PC-3 (cell line): ENCODE data around the gene C13orf42. TPM values are rescaled to one million over a fixed set of nuclear protein-coding genes. Genes with fewer than 3 reads are reported as not detected.

Experiments used
- ATAC-seq: fragments of 200-7000 bp; cut with Tn5 transposase; 2 replicates; pipeline ENCODE4 v1.9.1; 2020; ENCODE audit warnings: mild to moderate bottlenecking, moderate library complexity
- BruUV-seq: library from RNA; stranded (reverse); fragments of 400-500 nt; replicated peaks from 2 replicates; lab custom pipeline; 2021; lab: Mats Ljungman, UMichigan
- CTCF ChIA-PET: fragments of 300-600 bp; sonication (Branson Sonifier 250); formaldehyde crosslinking; loops from one replicate; lab custom pipeline; 2022; ENCODE audit warnings: antibody characterized with exemption; lab: Charles Lee
- POLR2A ChIA-PET: fragments of 300-600 bp; sonication (Branson Sonifier 250); formaldehyde crosslinking; loops from one replicate; lab custom pipeline; 2022; ENCODE audit warnings: antibody characterized with exemption; ENCODE audit not compliant: unreplicated experiment; lab: Charles Lee
- DNase-seq: peaks from one replicate; pipeline ENCODE4 v3.0.0-alpha.2; 2015
- H2AFZ ChIP-seq: fragments of 300-600 bp; sonication (generic); 2 replicates; pipeline ENCODE4 v1.6.0; 2016; ENCODE audit warnings: antibody characterized with exemption, low read length
- H3F3A ChIP-seq: fragments of 300-600 bp; sonication (generic); one replicate; pipeline ENCODE4 v1.6.0; 2017; ENCODE audit warnings: antibody characterized with exemption, low read length, control low read depth, mild to moderate bottlenecking; ENCODE audit not compliant: unreplicated experiment
- H3K27ac ChIP-seq: fragments of 300-600 bp; sonication (generic); 2 replicates; pipeline ENCODE4 v1.5.1; 2016; ENCODE audit warnings: mild to moderate bottlenecking, low read length
- H3K27me3 ChIP-seq: fragments of 300-600 bp; sonication (generic); 2 replicates; pipeline ENCODE4 v1.6.1; 2016; ENCODE audit warnings: low read length, mixed read lengths
- H3K36me3 ChIP-seq: fragments of 300-600 bp; sonication (generic); 2 replicates; pipeline ENCODE4 v1.6.1; 2016; ENCODE audit warnings: low read depth, mixed run types, low read length, mixed read lengths
- H3K4me1 ChIP-seq: fragments of 300-600 bp; sonication (generic); 2 replicates; pipeline ENCODE4 v1.5.1; 2016; ENCODE audit warnings: low read length; ENCODE audit not compliant: insufficient read depth
- H3K4me2 ChIP-seq: fragments of 300-600 bp; sonication (generic); 2 replicates; pipeline ENCODE4 v1.6.0; 2016; ENCODE audit warnings: low read length
- H3K4me3 ChIP-seq: fragments of 300-600 bp; sonication (generic); 2 replicates; pipeline ENCODE4 v1.5.1; 2016; ENCODE audit warnings: mild to moderate bottlenecking, low read length, mixed read lengths
- H3K79me2 ChIP-seq: fragments of 300-600 bp; sonication (generic); 2 replicates; pipeline ENCODE4 v1.6.1; 2017; ENCODE audit warnings: low read length, mixed read lengths
- H3K9ac ChIP-seq: fragments of 300-600 bp; sonication (generic); 2 replicates; pipeline ENCODE4 v1.6.0; 2016; ENCODE audit warnings: mild to moderate bottlenecking, low read length
- H3K9me2 ChIP-seq: fragments of 300-600 bp; sonication (generic); replicated peaks from 2 replicates; pipeline ENCODE4 v1.6.1; 2016; ENCODE audit warnings: mixed run types, low read length, mixed read lengths
- H3K9me3 ChIP-seq: fragments of 300-600 bp; sonication (generic); 2 replicates; pipeline ENCODE4 v1.6.1; 2016; ENCODE audit warnings: low read length, mixed read lengths
- H4K20me1 ChIP-seq: fragments of 300-600 bp; sonication (generic); 2 replicates; pipeline ENCODE4 v1.6.1; 2016; ENCODE audit warnings: low read length, mixed read lengths
- EZH2 ChIP-seq: fragments of 300-600 bp; sonication (generic); IDR thresholded peaks from one replicate; pipeline ENCODE4 v1.6.1; 2017; ENCODE audit warnings: antibody characterized with exemption, mild to moderate bottlenecking, low read length; ENCODE audit not compliant: unreplicated experiment
- EZH2phosphoT487 ChIP-seq: fragments of 300-600 bp; sonication (generic); IDR thresholded peaks from 2 replicates; pipeline ENCODE4 v1.6.1; 2018; ENCODE audit warnings: mild to moderate bottlenecking, antibody characterized with exemption, low read length, borderline replicate concordance
- intact Hi-C: fragments of 100-400 bp; cut with micrococcal nuclease; formaldehyde crosslinking; loops from 2 replicates; pipeline ENCODE4 v1.9.0; 2023
- total RNA-seq: library from RNA; depleted of rRNA; stranded (reverse); fragments of >200 nt; gene quantifications from 2 replicates; pipeline ENCODE4 v1.2.3, GENCODE V29; 2014
- TF ChIP-seq, protein P1 (sequence below): fragments of 300-600 bp; sonication (generic); conservative IDR thresholded peaks from 2 replicates; pipeline ENCODE4 v1.5.1; 2017; ENCODE audit warnings: antibody characterized with exemption, low read depth, mild to moderate bottlenecking, low read length

C13orf42 gene
- total RNA-seq, 1 experiment from 2014 or later, result not detected

DNA sequence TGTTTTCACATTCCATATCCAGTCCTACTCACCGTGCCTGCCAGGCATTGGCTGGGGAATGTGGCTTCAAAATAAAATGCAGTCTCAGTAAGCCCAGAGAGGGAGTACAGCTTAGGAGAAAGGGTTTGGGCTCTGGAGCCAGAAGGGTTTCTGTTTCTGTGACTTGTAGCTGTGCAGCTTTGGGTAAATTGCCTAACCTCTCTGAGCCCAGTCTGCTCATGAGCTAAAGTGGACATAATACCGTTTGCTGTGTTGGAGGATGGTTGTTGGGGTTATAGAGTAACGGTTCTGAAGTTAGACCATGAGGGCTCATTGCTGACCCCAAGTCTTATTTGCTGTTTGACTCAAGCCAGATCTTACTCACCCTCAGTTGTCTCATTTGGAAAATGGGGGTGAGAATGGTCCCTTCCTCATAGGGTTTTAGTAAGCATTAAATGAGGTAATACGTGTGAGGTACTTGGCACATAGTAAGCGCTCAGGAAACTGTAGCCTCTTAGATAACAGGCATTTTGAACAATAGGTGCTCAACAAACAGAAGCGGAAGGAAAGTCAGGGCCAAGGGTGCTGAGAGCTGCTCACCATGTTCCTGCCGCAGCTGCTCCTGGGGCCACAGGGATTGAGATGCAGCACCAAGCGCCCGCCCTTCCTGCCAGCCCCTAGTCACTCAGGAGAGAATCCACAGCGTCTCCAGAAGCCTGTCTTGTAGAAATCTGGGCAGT lies 45.5 kb downstream of the C13orf42 start:
- no TSS peak for BruUV-seq
- Histone ChIP-seq H4K20me1 (no peaks in the 10 kb centered on the region), H3K4me2 (no peak overlapping the region), H3K9me2 (no peaks in the 10 kb centered on the region), H3K79me2 (no peaks in the 10 kb centered on the region), H3K36me3 (no peaks in the 10 kb centered on the region), H3K27me3 (no peaks in the 10 kb centered on the region), H3K4me1 (no peaks in the 10 kb centered on the region), H3F3A (no peaks in the 10 kb centered on the region), H3K27ac (no peak overlapping the region), H2AFZ (no peak overlapping the region), H3K4me3 (no peak overlapping the region), H3K9me3 (no peaks in the 10 kb centered on the region), H3K9ac (no peak overlapping the region)
- no peak for DNase-seq
- TF ChIP-seq, protein P1, sequence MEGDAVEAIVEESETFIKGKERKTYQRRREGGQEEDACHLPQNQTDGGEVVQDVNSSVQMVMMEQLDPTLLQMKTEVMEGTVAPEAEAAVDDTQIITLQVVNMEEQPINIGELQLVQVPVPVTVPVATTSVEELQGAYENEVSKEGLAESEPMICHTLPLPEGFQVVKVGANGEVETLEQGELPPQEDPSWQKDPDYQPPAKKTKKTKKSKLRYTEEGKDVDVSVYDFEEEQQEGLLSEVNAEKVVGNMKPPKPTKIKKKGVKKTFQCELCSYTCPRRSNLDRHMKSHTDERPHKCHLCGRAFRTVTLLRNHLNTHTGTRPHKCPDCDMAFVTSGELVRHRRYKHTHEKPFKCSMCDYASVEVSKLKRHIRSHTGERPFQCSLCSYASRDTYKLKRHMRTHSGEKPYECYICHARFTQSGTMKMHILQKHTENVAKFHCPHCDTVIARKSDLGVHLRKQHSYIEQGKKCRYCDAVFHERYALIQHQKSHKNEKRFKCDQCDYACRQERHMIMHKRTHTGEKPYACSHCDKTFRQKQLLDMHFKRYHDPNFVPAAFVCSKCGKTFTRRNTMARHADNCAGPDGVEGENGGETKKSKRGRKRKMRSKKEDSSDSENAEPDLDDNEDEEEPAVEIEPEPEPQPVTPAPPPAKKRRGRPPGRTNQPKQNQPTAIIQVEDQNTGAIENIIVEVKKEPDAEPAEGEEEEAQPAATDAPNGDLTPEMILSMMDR, result no peak
- TF ChIP-seq EZH2phosphoT487 (no peak), EZH2 (no peak)
- ATAC-seq, result no peak
- ChIA-PET CTCF (no interaction called here), POLR2A (no interaction called here)
- intact Hi-C loops, result loop anchor here (10.0 kb wide), 1 partner anchor 261 kb away; no protein-coding TSS in a partner anchor

DNA sequence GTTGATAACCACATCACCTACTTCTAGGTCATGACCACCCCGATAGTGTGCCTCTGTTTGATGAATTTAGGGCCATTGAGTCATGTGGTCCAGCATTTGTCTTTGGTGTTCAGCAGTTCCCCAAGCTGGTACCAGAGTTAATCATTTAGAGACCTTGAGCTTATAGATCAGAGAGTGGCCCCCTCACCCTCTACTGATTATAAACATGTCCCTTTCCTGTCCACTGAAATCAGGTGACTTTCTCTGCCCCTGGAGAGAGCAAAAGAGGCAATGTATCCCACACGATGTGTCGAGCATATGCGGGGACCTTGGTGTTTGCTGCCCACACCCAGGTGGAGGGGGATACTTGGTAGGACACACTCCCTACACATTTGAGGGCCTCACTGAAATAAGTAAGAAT lies 46.3 kb downstream of the C13orf42 start:
- no peaks in the 10 kb centered on the region for H3K9me2 ChIP-seq
- DNase-seq (no peak), ATAC-seq (no peak)
- no peak overlapping the region for H3K9ac ChIP-seq
- ChIA-PET CTCF (no interaction called here), POLR2A (no interaction called here)
- no peaks in the 10 kb centered on the region for H3K36me3 ChIP-seq
- H3K9me3 ChIP-seq, result no peaks in the 10 kb centered on the region
- no peak overlapping the region for H3K4me2 ChIP-seq
- TF ChIP-seq EZH2, result no peak
- TF ChIP-seq, protein P1, result no peak
- no peak for TF ChIP-seq EZH2phosphoT487
- H2AFZ ChIP-seq, result no peak overlapping the region
- no TSS peak for BruUV-seq
- H3K79me2 ChIP-seq, result no peaks in the 10 kb centered on the region
- no peaks in the 10 kb centered on the region for H4K20me1 ChIP-seq
- no peaks in the 10 kb centered on the region for H3K27me3 ChIP-seq
- no peak overlapping the region for H3K4me3 ChIP-seq
- no peak overlapping the region for H3K27ac ChIP-seq
- H3F3A ChIP-seq, result no peaks in the 10 kb centered on the region
- intact Hi-C loops, result loop anchor here (10.0 kb wide), 1 partner anchor 260 kb away; no protein-coding TSS in a partner anchor
- no peaks in the 10 kb centered on the region for H3K4me1 ChIP-seq

DNA sequence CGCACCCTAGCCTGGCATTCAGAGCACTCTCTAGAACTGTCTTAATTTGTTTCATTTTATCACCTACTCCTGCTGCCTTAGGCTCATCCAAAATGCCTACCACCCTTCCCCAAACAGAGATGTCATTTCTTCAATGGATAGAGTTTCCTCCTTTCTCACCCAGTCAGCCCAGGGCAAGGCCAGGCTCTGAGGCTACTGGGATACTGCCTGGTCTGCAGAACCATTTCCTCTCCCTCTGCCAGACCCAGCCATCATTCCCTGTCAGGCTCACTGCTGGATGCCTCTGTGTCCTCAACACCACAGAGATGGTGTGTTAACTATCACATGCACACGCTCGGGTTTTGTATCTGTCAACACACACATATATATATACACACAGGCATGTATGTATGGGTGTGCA lies 47.2 kb downstream of the C13orf42 start:
- H2AFZ ChIP-seq, result no peak overlapping the region
- ChIA-PET POLR2A (no interaction called here), CTCF (no interaction called here)
- no peak overlapping the region for H3K4me2 ChIP-seq
- ATAC-seq, result no peak
- H3K79me2 ChIP-seq, result no peaks in the 10 kb centered on the region
- no peaks in the 10 kb centered on the region for H3K9me3 ChIP-seq
- H3K4me1 ChIP-seq, result no peaks in the 10 kb centered on the region
- no peaks in the 10 kb centered on the region for H3K9me2 ChIP-seq
- no peak for DNase-seq
- H3K36me3 ChIP-seq, result no peaks in the 10 kb centered on the region
- H3F3A ChIP-seq, result no peaks in the 10 kb centered on the region
- H3K9ac ChIP-seq, result no peak overlapping the region
- TF ChIP-seq, protein P1, result no peak
- no peak for TF ChIP-seq EZH2phosphoT487
- TF ChIP-seq EZH2, result no peak
- no TSS peak for BruUV-seq
- no peaks in the 10 kb centered on the region for H3K27me3 ChIP-seq
- H4K20me1 ChIP-seq, result no peaks in the 10 kb centered on the region
- intact Hi-C loops, result loop anchor here (10.0 kb wide), 1 partner anchor 259 kb away; no protein-coding TSS in a partner anchor
- H3K27ac ChIP-seq, result no peak overlapping the region
- no peak overlapping the region for H3K4me3 ChIP-seq
